Activated effector memory CD4-positive, alpha-beta T cell treated with anti-CD3 and anti-CD28 coated beads, Interleukin-2, amount 50 U/mL, for 16 hours (primary cell): ENCODE results near the gene NEGR1.

Experiments
- DNase-seq: peaks from one replicate; pipeline ENCODE4 v3.0.0-alpha.2; 2020

NEGR1 gene

GRCh38 chr1:72111662-72112061, 170.7 kb downstream of the NEGR1 start:
- no peak for DNase-seq

- DNase-seq: no peak
These were observed 172.4 kb downstream of the NEGR1 start for GRCh38 chr1:72109916-72110315.

GRCh38 chr1:72105201-72105600, 177.1 kb downstream of the NEGR1 start:
- DNase-seq: no peak

GRCh38 chr1:72101840-72102632, 180.3 kb downstream of the NEGR1 start:
- no peak for DNase-seq

DNA sequence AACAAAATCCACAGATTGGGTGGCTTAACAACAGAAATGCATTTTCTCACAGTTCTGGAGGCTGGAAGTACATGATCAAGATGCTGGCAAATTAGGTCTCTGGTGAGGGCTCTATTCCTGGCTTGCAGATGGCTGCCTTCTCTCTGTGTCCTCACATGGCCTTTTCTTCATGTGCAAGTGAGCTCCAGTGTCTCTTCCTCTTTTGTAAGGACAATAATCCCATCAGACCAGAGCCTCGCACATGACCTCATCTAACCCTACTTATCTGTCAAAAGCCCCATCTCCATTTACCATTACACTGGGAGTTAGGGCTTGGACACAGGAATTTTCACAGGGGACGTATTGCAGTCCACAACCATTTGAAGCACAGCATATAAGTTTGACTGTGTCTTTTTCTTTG, 181.6 kb downstream of the NEGR1 start:
- DNase-seq: no peak

DNA sequence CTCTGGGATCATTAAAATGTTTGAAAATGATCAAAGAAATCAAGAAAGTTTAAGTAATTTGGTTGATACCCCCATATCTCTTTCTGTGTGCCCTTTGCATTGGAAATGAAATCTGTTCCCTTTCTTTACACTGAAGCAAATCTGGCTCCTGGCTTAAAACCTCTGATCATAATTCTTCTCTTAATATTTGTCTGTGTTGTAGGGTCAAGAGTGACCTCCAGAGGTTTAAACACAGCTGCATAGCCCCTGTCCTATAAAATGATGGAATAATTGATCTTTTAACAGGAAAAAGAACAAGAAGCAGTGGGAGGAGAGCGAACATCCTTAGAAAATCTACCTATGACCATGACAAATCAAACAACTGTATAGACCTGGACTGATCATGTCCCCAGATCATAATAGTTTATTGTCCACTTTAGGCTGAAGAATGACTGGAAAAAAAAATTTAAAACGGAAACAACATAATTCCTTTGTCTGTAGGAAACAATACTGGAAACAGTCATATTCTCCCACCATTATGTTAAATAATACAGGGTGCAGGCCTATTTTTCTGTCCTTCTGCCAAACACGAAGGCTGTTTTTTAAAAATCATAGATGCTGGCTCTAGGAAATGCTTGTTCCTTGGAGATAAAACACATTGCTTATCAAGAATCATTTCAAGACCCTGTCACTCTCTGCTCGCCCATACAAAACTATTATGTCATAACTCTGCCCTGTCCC, 184.3 kb downstream of the NEGR1 start:
- no peak for DNase-seq

DNA sequence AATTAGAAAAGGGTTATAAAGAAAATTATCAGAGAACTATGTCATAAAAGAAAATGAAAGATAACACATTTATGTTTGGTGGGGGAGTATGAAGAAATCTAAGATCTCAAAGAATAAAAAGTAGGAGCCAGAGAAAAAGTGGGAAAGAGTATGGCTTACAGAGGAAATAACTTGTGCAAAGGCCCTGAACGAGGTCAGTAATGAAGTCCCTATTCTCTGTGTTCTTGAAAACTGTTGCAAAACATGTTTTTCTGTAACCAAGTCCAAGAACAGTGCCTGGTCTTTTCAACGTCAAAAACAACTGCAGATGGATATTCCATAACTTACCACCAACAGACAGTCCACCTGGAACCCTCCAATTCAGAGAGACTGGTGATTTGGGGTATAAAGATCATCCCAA, 188.1 kb downstream of the NEGR1 start:
- DNase-seq: no peak

DNA sequence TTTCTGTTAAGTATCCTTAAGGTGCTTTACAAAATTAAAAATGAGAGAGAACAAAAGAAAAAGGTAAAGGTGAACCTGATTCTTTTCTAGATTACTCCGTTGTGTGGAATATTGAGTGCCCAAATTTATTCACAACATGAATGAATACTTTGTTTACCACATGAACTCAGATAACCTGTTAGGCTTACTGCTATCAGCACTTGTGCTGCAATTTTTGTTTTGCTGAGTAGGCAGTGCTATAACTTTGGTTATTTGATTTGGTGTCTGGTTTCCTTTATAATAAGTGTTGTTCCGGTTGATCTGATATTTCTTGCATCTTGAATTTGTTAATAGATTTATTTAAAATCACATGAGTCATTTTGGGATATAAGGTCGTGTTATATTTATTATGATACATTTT, 195.9 kb downstream of the NEGR1 start:
- DNase-seq: no peak

GRCh38 chr1:72075425-72075824, 206.9 kb downstream of the NEGR1 start:
- DNase-seq: no peak

DNA sequence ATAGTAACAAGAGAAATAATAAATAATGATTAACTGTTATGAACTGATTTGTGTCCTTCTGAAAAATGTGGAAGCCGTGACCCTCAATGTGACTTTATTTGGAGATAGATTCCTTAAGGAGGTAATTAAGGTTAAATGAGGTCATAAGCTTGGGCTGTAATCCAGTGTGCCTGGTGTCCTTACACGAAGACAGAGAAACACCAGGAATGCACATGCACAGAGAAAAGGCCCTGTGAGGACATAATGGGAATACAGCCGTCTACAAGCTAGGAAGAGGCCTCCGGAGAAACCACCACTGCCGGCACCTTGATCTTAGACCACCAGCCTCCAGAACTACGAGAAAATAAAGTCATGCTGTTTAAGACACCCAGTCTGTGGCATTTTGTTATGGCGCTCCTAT, 215.9 kb downstream of the NEGR1 start:
- no peak for DNase-seq

- no peak for DNase-seq
These were observed 217.9 kb downstream of the NEGR1 start for GRCh38 chr1:72064196-72065075.

DNA sequence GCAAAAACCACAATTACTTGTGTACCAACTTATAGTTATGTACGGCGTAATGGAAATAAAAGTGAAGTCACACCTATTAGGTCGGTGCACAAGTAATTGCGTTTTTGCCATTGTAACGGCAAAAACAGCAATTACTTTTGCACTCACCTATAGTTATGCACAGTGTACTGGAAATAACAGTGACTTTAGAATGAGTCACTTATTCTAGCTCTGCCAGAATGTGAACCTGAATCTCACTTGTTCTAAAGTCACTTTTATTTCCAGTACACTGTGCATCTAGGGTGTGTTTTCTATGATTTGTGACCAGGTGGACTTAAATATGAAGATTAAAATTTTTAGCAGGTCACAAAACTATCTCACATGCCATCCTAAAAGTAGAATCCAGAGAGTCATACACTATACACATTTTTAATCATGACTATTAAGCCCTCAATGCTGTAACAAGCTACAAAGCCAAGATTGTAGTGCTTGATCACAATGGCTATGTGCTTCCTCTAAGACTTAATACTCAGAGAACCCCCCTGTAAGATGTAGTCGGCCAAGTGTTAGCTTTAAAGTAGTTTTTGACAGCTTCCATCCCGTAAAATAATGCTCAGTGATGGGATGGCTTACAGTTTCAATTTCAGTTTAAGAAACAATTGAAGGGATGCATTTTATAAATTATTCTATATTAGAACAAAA, 218.8 kb downstream of the NEGR1 start:
- DNase-seq: no peak

- DNase-seq: no peak
These were observed 219.8 kb downstream of the NEGR1 start for GRCh38 chr1:72062584-72062983.

- no peak for DNase-seq
These were observed 221.7 kb downstream of the NEGR1 start for GRCh38 chr1:72060466-72061245.

DNA sequence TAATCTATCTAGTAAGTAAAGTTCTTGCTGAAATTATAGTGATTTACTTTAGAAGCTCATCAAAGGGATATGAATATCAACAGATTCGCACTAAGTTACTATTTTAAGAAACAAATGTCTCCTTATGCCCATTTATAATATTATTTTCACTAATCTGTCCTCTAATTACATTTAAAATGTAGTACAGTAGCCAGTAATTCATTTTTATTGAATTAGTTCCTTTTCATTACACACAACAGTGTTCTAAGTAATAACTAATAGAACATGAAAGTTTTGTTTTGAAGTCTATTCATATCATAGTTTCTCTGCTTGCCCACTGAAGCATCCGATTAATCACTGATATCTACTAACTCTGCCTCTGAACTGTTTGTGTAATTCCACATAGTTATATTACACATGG, 225.8 kb downstream of the NEGR1 start:
- DNase-seq: no peak

GRCh38 chr1:72051538-72051937, 230.8 kb downstream of the NEGR1 start:
- no peak for DNase-seq

- DNase-seq: no peak
These were observed 231.8 kb downstream of the NEGR1 start for GRCh38 chr1:72050551-72050950.

- DNase-seq: no peak
These were observed 244.5 kb downstream of the NEGR1 start for GRCh38 chr1:72037745-72038343.

GRCh38 chr1:72034827-72035226, 247.5 kb downstream of the NEGR1 start:
- DNase-seq: no peak

- DNase-seq: no peak
These were observed 259.0 kb downstream of the NEGR1 start for GRCh38 chr1:72023063-72023930.

DNA sequence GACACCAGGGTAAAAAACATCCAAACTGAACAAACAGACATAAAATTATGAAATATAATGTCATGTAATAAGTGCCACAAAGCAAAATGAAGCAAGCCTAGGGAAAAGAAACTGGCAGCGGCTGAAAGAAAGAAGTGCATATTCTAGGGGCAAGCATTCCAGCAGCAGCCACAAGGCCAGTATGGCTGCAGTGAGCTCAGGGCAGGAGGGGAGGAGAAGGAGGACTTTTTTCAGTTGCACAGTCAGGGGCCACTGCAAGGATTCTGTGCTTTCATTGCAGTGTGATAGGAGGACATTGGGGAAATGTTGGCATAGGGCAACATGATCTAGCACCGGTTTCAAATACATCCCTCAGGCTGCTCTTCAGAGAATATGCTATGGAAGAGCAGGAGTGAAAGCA, 263.8 kb downstream of the NEGR1 start:
- no peak for DNase-seq
